MM.1S (cell line): Measurements from ENCODE around the gene SLC25A19.

Experiments used
- DNase-seq: peaks from one replicate; pipeline ENCODE4 v3.0.0-alpha.2; 2015
- H2AFZ ChIP-seq: fragments of 300-600 bp; sonication (generic); 2 replicates; pipeline ENCODE4 v1.6.0; 2016; ENCODE audit warnings: antibody characterized with exemption, low read length
- H3F3A ChIP-seq: fragments of 300-600 bp; sonication (generic); 2 replicates; pipeline ENCODE4 v1.6.1; 2016; ENCODE audit warnings: mild to moderate bottlenecking, antibody characterized with exemption, low read length, moderate library complexity, mixed read lengths; ENCODE audit not compliant: insufficient read depth
- H3K27ac ChIP-seq: fragments of 300-600 bp; sonication (generic); 2 replicates; pipeline ENCODE4 v1.5.1; 2016; ENCODE audit warnings: mild to moderate bottlenecking, low read length
- H3K27me3 ChIP-seq: fragments of 300-600 bp; sonication (generic); replicated peaks from 2 replicates; pipeline ENCODE4 v1.6.0; 2016; ENCODE audit warnings: low read length; ENCODE audit not compliant: insufficient read depth
- H3K36me3 ChIP-seq: fragments of 300-600 bp; sonication (generic); replicated peaks from 2 replicates; pipeline ENCODE4 v1.6.1; 2016; ENCODE audit warnings: mild to moderate bottlenecking, low read length, mixed read lengths; ENCODE audit not compliant: insufficient read depth
- H3K4me1 ChIP-seq: fragments of 300-600 bp; sonication (generic); 2 replicates; pipeline ENCODE4 v1.6.1; 2016; ENCODE audit warnings: low read length, mixed read lengths
- H3K4me2 ChIP-seq: fragments of 300-600 bp; sonication (generic); 2 replicates; pipeline ENCODE4 v1.6.0; 2016; ENCODE audit warnings: low read depth, low read length
- H3K4me3 ChIP-seq: fragments of 300-600 bp; sonication (generic); 2 replicates; pipeline ENCODE4 v1.5.1; 2016; ENCODE audit warnings: low read length, mixed read lengths
- H3K79me2 ChIP-seq: fragments of 300-600 bp; sonication (generic); 2 replicates; pipeline ENCODE4 v1.6.1; 2016; ENCODE audit warnings: mixed run types, low read length, mixed read lengths
- H3K9ac ChIP-seq: fragments of 300-600 bp; sonication (generic); 2 replicates; pipeline ENCODE4 v1.6.1; 2016; ENCODE audit warnings: low read length, mixed read lengths
- H3K9me2 ChIP-seq: fragments of 300-600 bp; sonication (generic); replicated peaks from 2 replicates; pipeline ENCODE4 v1.6.1; 2016; ENCODE audit warnings: mild to moderate bottlenecking, low read length, mixed read lengths; ENCODE audit not compliant: insufficient read depth
- H3K9me3 ChIP-seq: fragments of 300-600 bp; sonication (generic); replicated peaks from 2 replicates; pipeline ENCODE4 v1.6.1; 2016; ENCODE audit warnings: mild to moderate bottlenecking, low read length, mixed read lengths; ENCODE audit not compliant: insufficient read depth
- H4K20me1 ChIP-seq: fragments of 300-600 bp; sonication (generic); 2 replicates; pipeline ENCODE4 v1.6.1; 2016; ENCODE audit warnings: mild to moderate bottlenecking, low read length, moderate library complexity, mixed read lengths; ENCODE audit not compliant: insufficient read depth
- EZH2 ChIP-seq: fragments of 300-600 bp; sonication (generic); optimal IDR thresholded peaks from 2 replicates; pipeline ENCODE3; 2017; ENCODE audit warnings: low read depth, mild to moderate bottlenecking, antibody characterized with exemption, low read length, mixed read lengths
- EZH2phosphoT487 ChIP-seq: fragments of 300-600 bp; sonication (generic); IDR thresholded peaks from 2 replicates; pipeline ENCODE4 v1.6.1; 2018; ENCODE audit warnings: antibody characterized with exemption, low read length
- TF ChIP-seq, protein P1 (sequence below): fragments of 300-600 bp; sonication (generic); IDR thresholded peaks from 2 replicates; pipeline ENCODE4 v1.5.1; 2016; ENCODE audit warnings: antibody characterized with exemption, low read length, mixed read lengths

The SLC25A19 gene

GRCh38 chr17:75301502-75302206 lies 12.4 kb upstream of the SLC25A19 start:
- TF ChIP-seq EZH2phosphoT487 (no peak), EZH2 (no peak)
- TF ChIP-seq, protein P1, sequence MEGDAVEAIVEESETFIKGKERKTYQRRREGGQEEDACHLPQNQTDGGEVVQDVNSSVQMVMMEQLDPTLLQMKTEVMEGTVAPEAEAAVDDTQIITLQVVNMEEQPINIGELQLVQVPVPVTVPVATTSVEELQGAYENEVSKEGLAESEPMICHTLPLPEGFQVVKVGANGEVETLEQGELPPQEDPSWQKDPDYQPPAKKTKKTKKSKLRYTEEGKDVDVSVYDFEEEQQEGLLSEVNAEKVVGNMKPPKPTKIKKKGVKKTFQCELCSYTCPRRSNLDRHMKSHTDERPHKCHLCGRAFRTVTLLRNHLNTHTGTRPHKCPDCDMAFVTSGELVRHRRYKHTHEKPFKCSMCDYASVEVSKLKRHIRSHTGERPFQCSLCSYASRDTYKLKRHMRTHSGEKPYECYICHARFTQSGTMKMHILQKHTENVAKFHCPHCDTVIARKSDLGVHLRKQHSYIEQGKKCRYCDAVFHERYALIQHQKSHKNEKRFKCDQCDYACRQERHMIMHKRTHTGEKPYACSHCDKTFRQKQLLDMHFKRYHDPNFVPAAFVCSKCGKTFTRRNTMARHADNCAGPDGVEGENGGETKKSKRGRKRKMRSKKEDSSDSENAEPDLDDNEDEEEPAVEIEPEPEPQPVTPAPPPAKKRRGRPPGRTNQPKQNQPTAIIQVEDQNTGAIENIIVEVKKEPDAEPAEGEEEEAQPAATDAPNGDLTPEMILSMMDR, result no peak
- Histone ChIP-seq H3K4me2 (no peak overlapping the region), H4K20me1 (no peaks in the 10 kb centered on the region)

DNA sequence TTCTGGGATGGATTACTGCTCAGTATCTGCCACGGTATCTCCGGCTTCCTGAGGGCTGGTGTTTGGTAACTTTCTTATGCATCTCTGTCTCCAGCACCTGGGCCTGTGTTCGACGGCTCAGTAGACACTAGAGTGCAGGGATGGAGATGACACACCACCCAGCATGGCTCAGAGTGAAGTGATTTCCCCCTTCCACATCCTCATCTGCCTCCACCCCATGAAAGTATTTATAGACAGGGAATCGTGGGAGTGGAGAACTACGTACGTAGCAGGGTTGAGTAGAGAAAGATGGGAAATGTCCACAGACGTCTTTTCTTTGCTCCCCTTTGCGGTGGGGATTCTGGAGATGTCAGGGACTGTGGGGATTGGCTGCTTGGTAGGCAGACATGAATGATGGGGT lies 11.8 kb upstream of the SLC25A19 start:
- Histone ChIP-seq H3K9me2 (no peaks in the 10 kb centered on the region), H3K9ac (no peak overlapping the region), H3K4me1 (peaks cover 8% of the 10 kb centered on the region; the same call in 1 of the 2 replicates), H3K4me2 (no peak overlapping the region), H3K36me3 (no peaks in the 10 kb centered on the region), H3F3A (peaks cover 26% of the 10 kb centered on the region), H3K4me3 (no peak overlapping the region), H3K9me3 (no peaks in the 10 kb centered on the region), H3K27ac (no peak overlapping the region), H3K79me2 (no peaks in the 10 kb centered on the region), H4K20me1 (no peaks in the 10 kb centered on the region), H2AFZ (no peak overlapping the region), H3K27me3 (no peaks in the 10 kb centered on the region)
- TF ChIP-seq EZH2phosphoT487 (no peak), EZH2 (no peak)
- TF ChIP-seq, protein P1, result no peak
- DNase-seq, result no peak

More at GRCh38 chr17:75301502-75302206, 12.4 kb upstream of the SLC25A19 start:
- H3F3A ChIP-seq, result peaks cover 20% of the 10 kb centered on the region
- no peak overlapping the region for H3K9ac ChIP-seq
- no peak overlapping the region for H2AFZ ChIP-seq
- no peaks in the 10 kb centered on the region for H3K27me3 ChIP-seq
- no peak for DNase-seq
- no peaks in the 10 kb centered on the region for H3K36me3 ChIP-seq
- peaks cover 4% of the 10 kb centered on the region; the same call in 1 of the 2 replicates for H3K4me1 ChIP-seq
- H3K79me2 ChIP-seq, result no peaks in the 10 kb centered on the region
- no peak overlapping the region for H3K27ac ChIP-seq
- H3K9me3 ChIP-seq, result no peaks in the 10 kb centered on the region
- H3K4me3 ChIP-seq, result no peak overlapping the region
- no peaks in the 10 kb centered on the region for H3K9me2 ChIP-seq

GRCh38 chr17:75300280-75300679 lies 11.0 kb upstream of the SLC25A19 start:
- no peaks in the 10 kb centered on the region for H3K79me2 ChIP-seq

More at GRCh38 chr17:75300280-75300679, 11.0 kb upstream of the SLC25A19 start:
- Histone ChIP-seq H4K20me1 (no peaks in the 10 kb centered on the region), H3K4me2 (no peak overlapping the region), H3K9me3 (no peaks in the 10 kb centered on the region), H3K27ac (no peak overlapping the region), H3K27me3 (no peaks in the 10 kb centered on the region), H3F3A (peaks cover 34% of the 10 kb centered on the region), H3K9me2 (no peaks in the 10 kb centered on the region), H3K9ac (no peak overlapping the region), H2AFZ (no peak overlapping the region), H3K4me1 (peaks cover 15% of the 10 kb centered on the region), H3K4me3 (no peak overlapping the region), H3K36me3 (no peaks in the 10 kb centered on the region)
- TF ChIP-seq, protein P1, result no peak
- TF ChIP-seq EZH2phosphoT487, result no peak
- no peak for TF ChIP-seq EZH2
- no peak for DNase-seq
